Sigmoid colon (tissue), 4 donors: ENCODE data around the gene OMP.

Experiments
- POLR2AphosphoS5 ChIP-seq, 4 donors: sonication (generic); formaldehyde crosslinking; IDR thresholded peaks; one replicate each; pipeline ENCODE4 v1.6.1; 2017; ENCODE audit warnings: antibody characterized with exemption in 4 of 4
- TF ChIP-seq, protein P1 (sequence below), 4 experiments: fragments of 450-650 bp in 3 of 4; fragments of 200-600 bp in 1 of 4; IDR thresholded peaks; one replicate each; pipeline ENCODE4 v1.5.1; 2016 to 2019; ENCODE audit warnings: antibody characterized with exemption in 4 of 4, mild to moderate bottlenecking in 3 of 4, moderate library complexity in 2 of 4

- TF ChIP-seq, protein P1, sequence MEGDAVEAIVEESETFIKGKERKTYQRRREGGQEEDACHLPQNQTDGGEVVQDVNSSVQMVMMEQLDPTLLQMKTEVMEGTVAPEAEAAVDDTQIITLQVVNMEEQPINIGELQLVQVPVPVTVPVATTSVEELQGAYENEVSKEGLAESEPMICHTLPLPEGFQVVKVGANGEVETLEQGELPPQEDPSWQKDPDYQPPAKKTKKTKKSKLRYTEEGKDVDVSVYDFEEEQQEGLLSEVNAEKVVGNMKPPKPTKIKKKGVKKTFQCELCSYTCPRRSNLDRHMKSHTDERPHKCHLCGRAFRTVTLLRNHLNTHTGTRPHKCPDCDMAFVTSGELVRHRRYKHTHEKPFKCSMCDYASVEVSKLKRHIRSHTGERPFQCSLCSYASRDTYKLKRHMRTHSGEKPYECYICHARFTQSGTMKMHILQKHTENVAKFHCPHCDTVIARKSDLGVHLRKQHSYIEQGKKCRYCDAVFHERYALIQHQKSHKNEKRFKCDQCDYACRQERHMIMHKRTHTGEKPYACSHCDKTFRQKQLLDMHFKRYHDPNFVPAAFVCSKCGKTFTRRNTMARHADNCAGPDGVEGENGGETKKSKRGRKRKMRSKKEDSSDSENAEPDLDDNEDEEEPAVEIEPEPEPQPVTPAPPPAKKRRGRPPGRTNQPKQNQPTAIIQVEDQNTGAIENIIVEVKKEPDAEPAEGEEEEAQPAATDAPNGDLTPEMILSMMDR (IDR thresholded peaks at IDR 0.05), result no peak
- no peak for TF ChIP-seq POLR2AphosphoS5 (IDR thresholded peaks at IDR 0.05)
Observed at GRCh38 chr11:77068457-77069335, 33.9 kb upstream of the OMP start.
